Measurements from ENCODE around the gene MARK1.

DNA sequence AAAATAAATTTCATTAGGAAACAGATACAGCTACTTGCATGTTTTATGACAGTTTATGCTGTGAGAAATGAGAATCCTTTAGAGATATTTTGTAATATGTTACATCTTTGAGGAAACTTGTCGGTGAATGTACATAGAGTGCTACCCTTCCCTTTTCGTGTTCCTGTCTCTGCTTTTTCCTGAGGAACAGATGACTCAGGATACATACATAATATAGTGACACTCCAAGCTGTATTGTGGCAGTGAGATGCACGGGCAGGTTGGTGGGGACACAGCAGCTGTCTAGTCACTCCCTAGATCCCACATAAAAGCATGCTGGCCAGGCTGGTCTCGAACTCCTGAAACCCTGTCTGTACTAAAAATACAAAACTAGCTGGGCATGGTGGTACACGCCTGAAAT, 20.9 kb upstream of the MARK1 start:
- TF ChIP-seq POLR2A (IDR thresholded peaks at IDR 0.05), result no peak
- TF ChIP-seq, protein P1, sequence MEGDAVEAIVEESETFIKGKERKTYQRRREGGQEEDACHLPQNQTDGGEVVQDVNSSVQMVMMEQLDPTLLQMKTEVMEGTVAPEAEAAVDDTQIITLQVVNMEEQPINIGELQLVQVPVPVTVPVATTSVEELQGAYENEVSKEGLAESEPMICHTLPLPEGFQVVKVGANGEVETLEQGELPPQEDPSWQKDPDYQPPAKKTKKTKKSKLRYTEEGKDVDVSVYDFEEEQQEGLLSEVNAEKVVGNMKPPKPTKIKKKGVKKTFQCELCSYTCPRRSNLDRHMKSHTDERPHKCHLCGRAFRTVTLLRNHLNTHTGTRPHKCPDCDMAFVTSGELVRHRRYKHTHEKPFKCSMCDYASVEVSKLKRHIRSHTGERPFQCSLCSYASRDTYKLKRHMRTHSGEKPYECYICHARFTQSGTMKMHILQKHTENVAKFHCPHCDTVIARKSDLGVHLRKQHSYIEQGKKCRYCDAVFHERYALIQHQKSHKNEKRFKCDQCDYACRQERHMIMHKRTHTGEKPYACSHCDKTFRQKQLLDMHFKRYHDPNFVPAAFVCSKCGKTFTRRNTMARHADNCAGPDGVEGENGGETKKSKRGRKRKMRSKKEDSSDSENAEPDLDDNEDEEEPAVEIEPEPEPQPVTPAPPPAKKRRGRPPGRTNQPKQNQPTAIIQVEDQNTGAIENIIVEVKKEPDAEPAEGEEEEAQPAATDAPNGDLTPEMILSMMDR (IDR thresholded peaks at IDR 0.05), result no peak
